HL-60 (cell line): ENCODE results near the gene GNG4.
A peak's percentile ranks its signal among the peaks of the same experiment; 100 is the strongest.

Experiments
- DNase-seq, 2 experiments: peaks; one replicate each; pipeline ENCODE4 v3.0.0-alpha.2; 2010 to 2020; ENCODE audit warnings: low read depth in 1 of 2, low spot score in 1 of 2
- H3K27ac ChIP-seq: fragments of 250-450 bp; sonication (Bioruptor Pico); replicated peaks from 2 replicates; pipeline ENCODE4 v1.5.1; 2020; ENCODE audit warnings: mild to moderate bottlenecking, moderate library complexity
- H3K27me3 ChIP-seq: fragments of 250-450 bp; sonication (Bioruptor Pico); 2 replicates; pipeline ENCODE4 v1.5.1; 2021; ENCODE audit warnings: mild to moderate bottlenecking, moderate library complexity; ENCODE audit not compliant: insufficient read depth, poor library complexity, severe bottlenecking
- H3K4me3 ChIP-seq: replicated peaks from 2 replicates; pipeline ENCODE4 v1.5.1; 2011; ENCODE audit warnings: mild to moderate bottlenecking, control low read depth, low read length; ENCODE audit not compliant: insufficient read depth
- CTCF ChIP-seq: IDR thresholded peaks from one replicate; pipeline ENCODE4 v1.5.1; 2011; ENCODE audit warnings: low read length, control low read depth, inconsistent platforms; ENCODE audit not compliant: insufficient read depth
- GABPA ChIP-seq: IDR thresholded peaks from 2 replicates; pipeline ENCODE4 v1.6.1; 2012; ENCODE audit warnings: low read depth
- POLR2AphosphoS5 ChIP-seq: IDR thresholded peaks from 2 replicates; pipeline ENCODE4 v1.6.1; 2012; ENCODE audit warnings: low read depth
- SPI1 ChIP-seq: IDR thresholded peaks from 2 replicates; pipeline ENCODE4 v1.6.1; 2012; ENCODE audit warnings: low read depth, mild to moderate bottlenecking, borderline replicate concordance
- TF ChIP-seq, protein P1 (sequence below): IDR thresholded peaks from 2 replicates; pipeline ENCODE4 v1.6.1; 2012; ENCODE audit warnings: low read depth; ENCODE audit not compliant: insufficient replicate concordance

The GNG4 gene

GRCh38 chr1:235635938-235636662, 13.5 kb downstream of the GNG4 start:
- Histone ChIP-seq H3K4me3 (no peak overlapping the region), H3K27me3 (no peaks in the 10 kb centered on the region), H3K27ac (no peak overlapping the region)
- DNase-seq, result no peak
- TF ChIP-seq CTCF (no peak), POLR2AphosphoS5 (no peak), SPI1 (no peak), GABPA (no peak)
- TF ChIP-seq, protein P1, sequence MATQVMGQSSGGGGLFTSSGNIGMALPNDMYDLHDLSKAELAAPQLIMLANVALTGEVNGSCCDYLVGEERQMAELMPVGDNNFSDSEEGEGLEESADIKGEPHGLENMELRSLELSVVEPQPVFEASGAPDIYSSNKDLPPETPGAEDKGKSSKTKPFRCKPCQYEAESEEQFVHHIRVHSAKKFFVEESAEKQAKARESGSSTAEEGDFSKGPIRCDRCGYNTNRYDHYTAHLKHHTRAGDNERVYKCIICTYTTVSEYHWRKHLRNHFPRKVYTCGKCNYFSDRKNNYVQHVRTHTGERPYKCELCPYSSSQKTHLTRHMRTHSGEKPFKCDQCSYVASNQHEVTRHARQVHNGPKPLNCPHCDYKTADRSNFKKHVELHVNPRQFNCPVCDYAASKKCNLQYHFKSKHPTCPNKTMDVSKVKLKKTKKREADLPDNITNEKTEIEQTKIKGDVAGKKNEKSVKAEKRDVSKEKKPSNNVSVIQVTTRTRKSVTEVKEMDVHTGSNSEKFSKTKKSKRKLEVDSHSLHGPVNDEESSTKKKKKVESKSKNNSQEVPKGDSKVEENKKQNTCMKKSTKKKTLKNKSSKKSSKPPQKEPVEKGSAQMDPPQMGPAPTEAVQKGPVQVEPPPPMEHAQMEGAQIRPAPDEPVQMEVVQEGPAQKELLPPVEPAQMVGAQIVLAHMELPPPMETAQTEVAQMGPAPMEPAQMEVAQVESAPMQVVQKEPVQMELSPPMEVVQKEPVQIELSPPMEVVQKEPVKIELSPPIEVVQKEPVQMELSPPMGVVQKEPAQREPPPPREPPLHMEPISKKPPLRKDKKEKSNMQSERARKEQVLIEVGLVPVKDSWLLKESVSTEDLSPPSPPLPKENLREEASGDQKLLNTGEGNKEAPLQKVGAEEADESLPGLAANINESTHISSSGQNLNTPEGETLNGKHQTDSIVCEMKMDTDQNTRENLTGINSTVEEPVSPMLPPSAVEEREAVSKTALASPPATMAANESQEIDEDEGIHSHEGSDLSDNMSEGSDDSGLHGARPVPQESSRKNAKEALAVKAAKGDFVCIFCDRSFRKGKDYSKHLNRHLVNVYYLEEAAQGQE, result no peak

DNA sequence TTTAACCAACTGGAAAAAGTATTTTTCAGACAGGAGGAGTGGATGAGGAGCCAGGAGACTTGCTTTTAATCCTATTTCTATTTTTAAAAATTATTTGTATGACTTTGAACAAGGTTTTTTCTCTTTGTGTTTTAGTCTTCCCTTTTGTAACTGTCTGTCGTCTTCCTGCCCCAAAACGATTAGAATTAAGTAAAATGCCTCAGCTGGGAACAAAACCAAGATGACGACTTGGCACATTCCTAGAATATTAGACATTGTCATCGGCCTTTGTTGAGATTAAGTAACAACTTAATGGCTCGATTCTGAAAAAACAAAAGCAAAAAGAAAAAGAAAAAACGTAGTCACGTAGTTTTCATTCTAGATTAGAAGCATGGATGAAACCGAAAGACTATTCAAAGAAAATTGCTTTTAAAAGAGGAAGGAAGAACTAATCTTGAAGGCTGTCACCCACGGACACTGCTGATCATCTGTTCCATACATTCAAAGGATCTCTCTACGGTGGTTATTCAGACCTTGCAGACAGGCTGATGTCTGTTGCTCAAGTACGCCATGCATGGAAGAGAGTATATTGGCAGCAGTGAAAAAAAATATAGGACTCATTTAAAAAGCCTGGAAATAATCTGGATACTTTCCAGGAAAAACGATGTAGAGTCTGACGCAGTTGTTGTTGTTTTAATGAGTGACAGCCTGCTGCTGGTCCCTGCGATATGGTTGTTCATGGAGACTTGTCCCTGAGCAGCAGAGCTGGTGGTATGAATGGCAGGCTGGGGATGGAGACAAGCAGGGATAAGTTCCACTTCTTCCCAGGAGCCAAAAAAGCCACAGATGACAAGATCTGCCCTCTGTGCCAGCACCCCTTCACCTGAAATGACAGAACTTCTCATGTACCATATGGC, 16.8 kb downstream of the GNG4 start:
- Histone ChIP-seq H3K4me3 (no peak overlapping the region), H3K27ac (0 out of 2 replicates have a peak overlapping the region, but pooled peaks have one; percentile 13), H3K27me3 (no peaks in the 10 kb centered on the region)
- no peak for TF ChIP-seq POLR2AphosphoS5
- peak in 1 of 2 experiments; percentile 41 for DNase-seq

DNA sequence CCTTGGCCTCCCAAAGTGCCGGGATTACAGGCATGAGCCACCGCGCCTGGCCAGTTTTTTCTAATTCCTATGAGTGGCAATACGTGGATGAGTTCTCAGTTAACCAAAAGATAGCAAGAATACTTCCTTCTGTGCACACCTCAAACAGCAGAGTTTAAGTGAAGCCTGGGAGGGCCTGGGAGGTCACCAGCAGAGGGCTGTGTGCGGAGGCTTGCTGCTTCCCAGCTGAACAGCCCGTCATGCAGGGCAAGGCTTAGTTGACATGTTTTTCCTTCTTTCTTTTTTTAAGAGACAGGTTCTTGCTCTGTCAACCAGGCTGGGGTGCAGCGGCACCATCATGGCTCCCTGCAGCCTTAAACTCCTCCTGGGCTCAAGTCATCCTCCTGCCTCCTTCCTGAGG, 17.8 kb downstream of the GNG4 start:
- DNase-seq, result no peak
- no peaks in the 10 kb centered on the region for H3K27me3 ChIP-seq
- no peak overlapping the region for H3K4me3 ChIP-seq
- H3K27ac ChIP-seq, result no peak overlapping the region
- TF ChIP-seq SPI1 (no peak), GABPA (no peak)
- TF ChIP-seq, protein P1, result no peak

- Histone ChIP-seq H3K4me3 (no peak overlapping the region), H3K27me3 (no peaks in the 10 kb centered on the region), H3K27ac (no peak overlapping the region)
- no peak for DNase-seq
- TF ChIP-seq POLR2AphosphoS5 (no peak), CTCF (no peak), GABPA (no peak), SPI1 (no peak)
- TF ChIP-seq, protein P1, result no peak
Measured at GRCh38 chr1:235628316-235629005, 21.1 kb downstream of the GNG4 start.
